Neural cell (in vitro differentiated cells): ENCODE data around the gene IL1A. TPM values are rescaled to one million over a fixed set of nuclear protein-coding genes. Genes with fewer than 3 reads are reported as not detected.

Experiments
- H2AFZ ChIP-seq: fragments of 200-600, 300-800 bp; sonication (generic), shearing (Covaris generic); 2 replicates; pipeline ENCODE4 v1.6.0; 2014; ENCODE audit warnings: low read depth, mild to moderate bottlenecking, antibody characterized with exemption, low read length, moderate library complexity
- H3F3A ChIP-seq: fragments of 200-600 bp; shearing (Covaris generic); 2 replicates; pipeline ENCODE4 v1.6.1; 2016; ENCODE audit warnings: mild to moderate bottlenecking, moderate library complexity, mixed read lengths, antibody characterized with exemption, low read length; ENCODE audit not compliant: insufficient read depth, poor library complexity, severe bottlenecking
- H3K27ac ChIP-seq: fragments of 200-600, 300-800 bp; sonication (generic), shearing (Covaris generic); 2 replicates; pipeline ENCODE4 v1.5.1; 2014; ENCODE audit warnings: mild to moderate bottlenecking, low read length, moderate library complexity
- H3K27me3 ChIP-seq: fragments of 300-800, 200-600 bp; sonication (generic), shearing (Covaris generic); 2 replicates; pipeline ENCODE4 v1.6.0; 2014; ENCODE audit warnings: mild to moderate bottlenecking, low read depth, low read length, moderate library complexity; ENCODE audit not compliant: insufficient read depth
- H3K36me3 ChIP-seq: fragments of 300-800, 200-600 bp; sonication (generic), shearing (Covaris generic); 2 replicates; pipeline ENCODE4 v1.5.1; 2014; ENCODE audit warnings: mild to moderate bottlenecking, antibody characterized with exemption, low read length, moderate library complexity; ENCODE audit not compliant: insufficient read depth
- H3K4me2 ChIP-seq: fragments of 300-800, 200-600 bp; sonication (generic), shearing (Covaris generic); 2 replicates; pipeline ENCODE4 v1.6.0; 2014; ENCODE audit warnings: mild to moderate bottlenecking, low read length
- H3K4me3 ChIP-seq: fragments of 300-800, 200-600 bp; sonication (generic), shearing (Covaris generic); 2 replicates; pipeline ENCODE4 v1.5.1; 2014; ENCODE audit warnings: mild to moderate bottlenecking, low read length, moderate library complexity
- H3K79me2 ChIP-seq: fragments of 200-600 bp; shearing (Covaris generic); replicated peaks from 2 replicates; pipeline ENCODE4 v1.6.0; 2014; ENCODE audit warnings: mild to moderate bottlenecking, low read length, moderate library complexity; ENCODE audit not compliant: insufficient read depth
- H3K9ac ChIP-seq: fragments of 300-800, 200-600 bp; sonication (generic), shearing (Covaris generic); 2 replicates; pipeline ENCODE4 v1.6.1; 2016; ENCODE audit warnings: mild to moderate bottlenecking, low read length, mixed read lengths
- H3K9me2 ChIP-seq: fragments of 200-600 bp; shearing (Covaris generic); 2 replicates; pipeline ENCODE4 v1.6.1; 2016; ENCODE audit warnings: mild to moderate bottlenecking, low read length, mixed read lengths; ENCODE audit not compliant: insufficient read depth
- H3K9me3 ChIP-seq: fragments of 200-600, 300-800 bp; sonication (generic), shearing (Covaris generic); 2 replicates; pipeline ENCODE4 v1.6.1; 2016; ENCODE audit warnings: mild to moderate bottlenecking, mixed run types, low read length, moderate library complexity, mixed read lengths
- H4K20me1 ChIP-seq: fragments of 200-600 bp; shearing (Covaris generic); 2 replicates; pipeline ENCODE4 v1.6.1; 2016; ENCODE audit warnings: mild to moderate bottlenecking, mixed run types; ENCODE audit not compliant: insufficient read depth
- EP300 ChIP-seq: fragments of 450-650 bp; conservative IDR thresholded peaks from 2 replicates; pipeline ENCODE4 v1.6.1; 2014; ENCODE audit warnings: antibody characterized with exemption, mild to moderate bottlenecking, moderate library complexity; ENCODE audit not compliant: poor library complexity, severe bottlenecking
- EZH2 ChIP-seq: fragments of 200-600, 300-800 bp; shearing (Covaris generic), sonication (generic); IDR thresholded peaks from 2 replicates; pipeline ENCODE4 v1.6.1; 2014; ENCODE audit warnings: antibody characterized with exemption, low read length, borderline replicate concordance, mild to moderate bottlenecking; ENCODE audit not compliant: insufficient read depth, poor library complexity, severe bottlenecking
- MXI1 ChIP-seq: fragments of 450-650 bp; conservative IDR thresholded peaks from 2 replicates; pipeline ENCODE4 v1.6.1; 2014; ENCODE audit warnings: antibody characterized with exemption, mild to moderate bottlenecking; ENCODE audit not compliant: poor library complexity, severe bottlenecking
- POLR2AphosphoS5 ChIP-seq: IDR thresholded peaks from 2 replicates; pipeline ENCODE4 v1.6.1; 2012
- RAD21 ChIP-seq: fragments of 450-650 bp; conservative IDR thresholded peaks from 2 replicates; pipeline ENCODE4 v1.6.1; 2014; ENCODE audit warnings: antibody characterized with exemption, mild to moderate bottlenecking, moderate library complexity
- SMC3 ChIP-seq: fragments of 450-650 bp; conservative IDR thresholded peaks from 2 replicates; pipeline ENCODE4 v1.6.1; 2014; ENCODE audit warnings: antibody characterized with exemption, mild to moderate bottlenecking, moderate library complexity; ENCODE audit not compliant: poor library complexity
- TAF1 ChIP-seq: IDR thresholded peaks from 2 replicates; pipeline ENCODE4 v1.6.1; 2012; ENCODE audit warnings: low read depth
- polyA plus RNA-seq: library from polyadenylated mRNA; depleted of rRNA; stranded (reverse); fragments of >200 nt; gene quantifications from 2 replicates; pipeline ENCODE4 v1.2.3, GENCODE V29; 2014
- TF ChIP-seq, protein P1 (sequence below): fragments of 450-650 bp; IDR thresholded peaks from 2 replicates; pipeline ENCODE4 v1.5.1; 2014; ENCODE audit warnings: antibody characterized with exemption, mild to moderate bottlenecking, moderate library complexity; ENCODE audit not compliant: poor library complexity, severe bottlenecking
- TF ChIP-seq, protein P2 (sequence below): IDR thresholded peaks from 2 replicates; pipeline ENCODE4 v1.6.1; 2012; ENCODE audit warnings: borderline replicate concordance

The IL1A gene
- polyA plus RNA-seq, 1 donor from 2014 or later: 0.14 TPM

DNA sequence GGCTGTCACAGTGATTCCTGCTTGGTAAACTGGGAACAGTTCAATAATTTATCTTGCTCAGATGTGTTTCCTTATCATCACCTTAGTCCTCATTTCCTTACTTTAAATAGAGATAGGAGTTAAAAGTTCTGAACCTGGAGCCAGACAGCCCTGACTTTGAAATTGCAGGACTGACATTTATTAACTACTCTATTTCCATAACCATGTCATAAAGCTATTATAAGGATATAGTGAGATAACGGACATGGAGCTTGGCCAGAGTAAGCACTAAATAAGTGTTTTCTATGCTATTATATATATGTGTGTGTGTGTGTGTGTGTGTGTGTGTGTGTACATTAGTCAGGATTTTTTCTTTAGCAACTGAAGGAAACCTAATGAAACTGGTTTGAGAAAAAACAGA is 50.4 kb downstream of the IL1A start:
- H3K27ac ChIP-seq: peak overlapping the region; percentile 48
- H3F3A ChIP-seq: no peaks in the 10 kb centered on the region
- H3K9ac ChIP-seq: no peak overlapping the region
- no peaks in the 10 kb centered on the region for H3K27me3 ChIP-seq
- no peak overlapping the region for H3K4me3 ChIP-seq
- H3K9me3 ChIP-seq: no peaks in the 10 kb centered on the region
- no peak overlapping the region for H3K4me2 ChIP-seq
- no peaks in the 10 kb centered on the region for H3K36me3 ChIP-seq
- H2AFZ ChIP-seq: no peak overlapping the region
- TF ChIP-seq MXI1 (no peak), EP300 (no peak), TAF1 (no peak), EZH2 (no peak), POLR2AphosphoS5 (no peak), RAD21 (no peak), SMC3 (no peak)
- TF ChIP-seq, protein P1, sequence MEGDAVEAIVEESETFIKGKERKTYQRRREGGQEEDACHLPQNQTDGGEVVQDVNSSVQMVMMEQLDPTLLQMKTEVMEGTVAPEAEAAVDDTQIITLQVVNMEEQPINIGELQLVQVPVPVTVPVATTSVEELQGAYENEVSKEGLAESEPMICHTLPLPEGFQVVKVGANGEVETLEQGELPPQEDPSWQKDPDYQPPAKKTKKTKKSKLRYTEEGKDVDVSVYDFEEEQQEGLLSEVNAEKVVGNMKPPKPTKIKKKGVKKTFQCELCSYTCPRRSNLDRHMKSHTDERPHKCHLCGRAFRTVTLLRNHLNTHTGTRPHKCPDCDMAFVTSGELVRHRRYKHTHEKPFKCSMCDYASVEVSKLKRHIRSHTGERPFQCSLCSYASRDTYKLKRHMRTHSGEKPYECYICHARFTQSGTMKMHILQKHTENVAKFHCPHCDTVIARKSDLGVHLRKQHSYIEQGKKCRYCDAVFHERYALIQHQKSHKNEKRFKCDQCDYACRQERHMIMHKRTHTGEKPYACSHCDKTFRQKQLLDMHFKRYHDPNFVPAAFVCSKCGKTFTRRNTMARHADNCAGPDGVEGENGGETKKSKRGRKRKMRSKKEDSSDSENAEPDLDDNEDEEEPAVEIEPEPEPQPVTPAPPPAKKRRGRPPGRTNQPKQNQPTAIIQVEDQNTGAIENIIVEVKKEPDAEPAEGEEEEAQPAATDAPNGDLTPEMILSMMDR: no peak
- TF ChIP-seq, protein P2, sequence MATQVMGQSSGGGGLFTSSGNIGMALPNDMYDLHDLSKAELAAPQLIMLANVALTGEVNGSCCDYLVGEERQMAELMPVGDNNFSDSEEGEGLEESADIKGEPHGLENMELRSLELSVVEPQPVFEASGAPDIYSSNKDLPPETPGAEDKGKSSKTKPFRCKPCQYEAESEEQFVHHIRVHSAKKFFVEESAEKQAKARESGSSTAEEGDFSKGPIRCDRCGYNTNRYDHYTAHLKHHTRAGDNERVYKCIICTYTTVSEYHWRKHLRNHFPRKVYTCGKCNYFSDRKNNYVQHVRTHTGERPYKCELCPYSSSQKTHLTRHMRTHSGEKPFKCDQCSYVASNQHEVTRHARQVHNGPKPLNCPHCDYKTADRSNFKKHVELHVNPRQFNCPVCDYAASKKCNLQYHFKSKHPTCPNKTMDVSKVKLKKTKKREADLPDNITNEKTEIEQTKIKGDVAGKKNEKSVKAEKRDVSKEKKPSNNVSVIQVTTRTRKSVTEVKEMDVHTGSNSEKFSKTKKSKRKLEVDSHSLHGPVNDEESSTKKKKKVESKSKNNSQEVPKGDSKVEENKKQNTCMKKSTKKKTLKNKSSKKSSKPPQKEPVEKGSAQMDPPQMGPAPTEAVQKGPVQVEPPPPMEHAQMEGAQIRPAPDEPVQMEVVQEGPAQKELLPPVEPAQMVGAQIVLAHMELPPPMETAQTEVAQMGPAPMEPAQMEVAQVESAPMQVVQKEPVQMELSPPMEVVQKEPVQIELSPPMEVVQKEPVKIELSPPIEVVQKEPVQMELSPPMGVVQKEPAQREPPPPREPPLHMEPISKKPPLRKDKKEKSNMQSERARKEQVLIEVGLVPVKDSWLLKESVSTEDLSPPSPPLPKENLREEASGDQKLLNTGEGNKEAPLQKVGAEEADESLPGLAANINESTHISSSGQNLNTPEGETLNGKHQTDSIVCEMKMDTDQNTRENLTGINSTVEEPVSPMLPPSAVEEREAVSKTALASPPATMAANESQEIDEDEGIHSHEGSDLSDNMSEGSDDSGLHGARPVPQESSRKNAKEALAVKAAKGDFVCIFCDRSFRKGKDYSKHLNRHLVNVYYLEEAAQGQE: no peak
- no peaks in the 10 kb centered on the region for H4K20me1 ChIP-seq
- H3K9me2 ChIP-seq: no peaks in the 10 kb centered on the region
- no peaks in the 10 kb centered on the region for H3K79me2 ChIP-seq

DNA sequence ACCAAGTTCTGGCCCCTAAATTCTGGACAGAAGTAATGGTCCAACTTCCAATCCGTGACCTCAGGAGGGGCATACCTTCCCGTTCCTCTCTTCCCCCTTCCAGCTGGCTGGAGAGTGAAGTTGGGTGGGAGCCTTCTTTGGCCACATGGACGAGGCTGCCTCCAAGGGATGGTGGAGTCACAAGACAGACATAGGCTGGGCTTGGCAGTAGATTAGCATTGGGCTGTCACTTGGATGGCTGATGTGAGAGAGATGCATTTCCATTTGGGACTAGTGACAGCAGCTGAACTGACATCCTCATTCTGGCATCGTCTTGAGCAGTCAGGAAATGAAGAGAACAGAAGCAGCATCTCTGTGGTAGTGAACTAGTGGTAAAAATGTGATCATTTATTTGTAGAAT is 50.8 kb downstream of the IL1A start:
- Histone ChIP-seq H3K4me2 (no peak overlapping the region), H4K20me1 (no peaks in the 10 kb centered on the region), H3K4me3 (no peak overlapping the region), H3K9ac (no peak overlapping the region), H3K79me2 (no peaks in the 10 kb centered on the region), H3K9me3 (no peaks in the 10 kb centered on the region), H3K27ac (peak overlapping the region; percentile 48), H2AFZ (no peak overlapping the region), H3K27me3 (no peaks in the 10 kb centered on the region), H3F3A (no peaks in the 10 kb centered on the region), H3K36me3 (no peaks in the 10 kb centered on the region), H3K9me2 (no peaks in the 10 kb centered on the region)
- TF ChIP-seq POLR2AphosphoS5 (peak; percentile 56), EP300 (peak; percentile 86), MXI1 (no peak)

DNA sequence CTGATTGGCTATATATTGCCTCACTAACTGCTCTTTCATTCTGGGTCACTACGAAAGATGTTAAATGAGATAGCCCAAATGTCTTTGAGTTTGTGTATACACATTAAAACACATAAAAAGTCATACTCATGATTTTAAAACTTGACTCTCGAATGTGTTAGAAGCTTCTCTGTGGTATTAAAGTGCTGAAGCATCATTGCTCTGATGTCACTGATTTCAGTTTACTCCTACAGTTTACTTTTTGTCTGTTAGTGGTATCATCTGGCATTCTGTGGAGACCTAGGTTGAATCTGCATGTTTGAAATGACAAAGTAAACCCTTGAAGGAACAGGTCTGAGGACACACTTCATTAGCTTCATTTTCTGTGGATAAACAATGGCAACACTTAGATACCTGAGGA is 52.8 kb downstream of the IL1A start:
- Histone ChIP-seq H3K9me3 (no peaks in the 10 kb centered on the region), H3F3A (no peaks in the 10 kb centered on the region), H3K4me2 (no peak overlapping the region), H3K9me2 (no peaks in the 10 kb centered on the region), H3K79me2 (no peaks in the 10 kb centered on the region), H2AFZ (no peak overlapping the region), H3K36me3 (no peaks in the 10 kb centered on the region), H3K27ac (no peak overlapping the region), H3K27me3 (no peaks in the 10 kb centered on the region), H3K4me3 (no peak overlapping the region), H4K20me1 (no peaks in the 10 kb centered on the region), H3K9ac (no peak overlapping the region)
- TF ChIP-seq TAF1 (no peak), RAD21 (no peak), EZH2 (no peak)
- TF ChIP-seq, protein P1: no peak
- TF ChIP-seq, protein P2: no peak
